Dedifferentiated amniotic fluid mesenchymal stem cell (primary cell): ENCODE measurements around the gene ARHGEF10L.

ENCODE experiments used
- DNase-seq: peaks from one replicate; pipeline ENCODE4 v3.0.0-alpha.2; 2016; ENCODE audit errors: extremely low spot score

The ARHGEF10L gene

GRCh38 chr1:17588048-17588871, 48.8 kb downstream of the ARHGEF10L start:
- no peak for DNase-seq

GRCh38 chr1:17591814-17592430, 52.4 kb downstream of the ARHGEF10L start:
- DNase-seq: no peak

DNA sequence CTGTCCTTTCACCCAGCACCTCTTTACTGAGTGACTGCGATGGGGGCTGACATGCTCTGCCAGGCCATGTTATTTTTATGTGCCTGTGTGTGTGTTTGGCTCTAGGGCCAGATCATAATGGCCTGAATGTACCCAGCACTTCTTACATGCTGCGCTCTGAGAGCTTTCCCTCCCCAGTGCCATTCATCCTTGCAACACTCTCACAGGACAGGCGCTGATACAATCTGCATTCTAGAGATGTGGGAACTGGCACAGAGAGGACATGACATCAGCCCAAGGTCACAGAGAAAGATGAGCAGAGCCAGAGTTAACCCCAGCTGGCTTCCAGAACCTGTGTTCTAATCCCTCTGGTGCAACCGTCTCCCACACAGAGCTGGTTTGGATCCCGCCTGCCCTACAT, 54.5 kb downstream of the ARHGEF10L start:
- DNase-seq: no peak

- no peak for DNase-seq
Measured at GRCh38 chr1:17594690-17595601, 55.4 kb downstream of the ARHGEF10L start.

DNA sequence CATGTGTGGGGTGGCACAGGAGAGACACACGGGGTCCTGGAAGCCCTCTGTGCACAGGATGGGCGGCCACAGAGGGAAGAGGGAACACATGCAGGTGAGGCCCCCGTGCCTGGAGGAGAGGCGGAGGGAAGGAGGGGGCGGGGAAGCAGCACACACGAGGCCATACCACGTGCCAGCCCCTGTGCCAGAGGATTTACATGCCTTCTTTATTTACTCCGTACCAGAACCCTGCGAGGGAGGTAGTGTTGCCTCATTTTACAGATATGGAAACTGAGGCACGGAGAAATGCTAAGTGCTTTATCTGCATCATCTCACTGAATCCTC, 56.1 kb downstream of the ARHGEF10L start:
- no peak for DNase-seq

DNA sequence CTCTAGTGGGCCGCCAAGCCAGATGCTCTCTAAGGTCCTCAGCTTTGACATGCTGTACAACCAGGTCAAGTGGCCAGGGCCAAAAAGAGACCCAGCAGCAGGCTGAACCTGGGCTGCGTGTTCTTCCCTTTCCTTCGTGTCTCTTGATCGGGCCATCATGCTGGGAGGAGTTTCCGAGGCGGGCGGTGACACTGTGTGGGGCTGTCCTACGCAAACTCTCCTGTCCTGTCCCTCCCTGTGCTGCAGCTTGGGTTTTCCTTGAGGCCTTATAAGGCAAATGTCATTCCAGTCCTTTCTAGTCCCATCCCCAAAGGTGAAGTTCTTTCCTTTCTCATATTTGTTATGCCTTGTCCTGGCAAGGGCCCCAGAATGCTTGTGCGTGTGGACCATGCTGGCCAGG, 56.7 kb downstream of the ARHGEF10L start:
- DNase-seq: no peak

GRCh38 chr1:17596651-17597509, 57.4 kb downstream of the ARHGEF10L start:
- no peak for DNase-seq

- DNase-seq: no peak
Measured at GRCh38 chr1:17597651-17598050, 58.2 kb downstream of the ARHGEF10L start.

DNA sequence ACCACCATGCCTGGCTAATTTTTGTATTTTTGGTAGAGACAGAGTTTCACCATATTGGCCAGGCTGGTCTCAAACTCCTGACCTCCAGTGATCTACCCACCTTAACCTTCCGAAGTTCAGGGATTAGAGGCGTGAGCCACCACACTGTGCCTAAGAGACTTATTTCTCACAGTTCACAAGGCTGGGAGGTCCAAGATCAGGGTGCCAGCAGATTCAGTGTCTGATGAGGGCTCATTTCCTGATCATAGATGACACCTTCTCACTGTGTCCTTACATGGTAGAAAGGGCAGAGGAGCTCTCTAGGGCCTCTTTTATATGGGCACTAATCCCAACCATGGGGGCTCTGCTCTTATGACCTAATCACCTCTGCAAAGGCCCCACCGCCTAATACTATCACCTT, 58.8 kb downstream of the ARHGEF10L start:
- no peak for DNase-seq

DNA sequence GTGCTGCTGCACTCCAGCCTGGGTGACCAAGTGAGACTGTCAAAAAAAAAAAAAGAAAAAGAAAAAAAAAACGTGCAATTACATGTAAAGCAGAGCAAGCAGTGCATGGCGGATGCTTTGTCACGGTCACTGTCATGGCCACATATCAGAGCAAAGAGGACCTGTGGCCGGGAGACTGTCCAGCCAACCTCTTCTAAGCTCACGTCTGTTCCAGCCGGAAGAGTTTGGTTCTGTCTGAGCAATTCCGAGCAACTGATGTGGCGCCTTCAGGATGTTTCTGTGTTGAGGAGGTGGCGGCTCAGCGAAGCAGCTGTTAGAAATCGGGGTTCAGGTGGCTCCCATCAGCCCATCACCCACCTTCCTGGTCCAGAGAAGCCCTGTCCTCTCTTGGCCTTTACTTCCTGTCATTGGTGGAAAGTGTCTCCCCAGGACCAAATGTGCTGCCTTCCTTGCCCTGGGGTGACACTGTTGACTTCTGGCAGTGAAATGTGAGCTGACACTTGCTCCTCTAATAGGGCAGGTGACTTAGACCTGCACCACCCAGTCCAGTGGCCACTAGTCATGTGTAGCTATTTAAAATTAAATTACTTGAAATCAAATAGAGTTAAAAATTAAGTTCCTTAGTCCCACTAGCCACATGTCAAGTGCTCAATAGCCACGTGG, 59.9 kb downstream of the ARHGEF10L start:
- no peak for DNase-seq

- DNase-seq: no peak
Measured at GRCh38 chr1:17599954-17600300, 60.4 kb downstream of the ARHGEF10L start.

- no peak for DNase-seq
Measured at GRCh38 chr1:17600321-17600720, 60.8 kb downstream of the ARHGEF10L start.

DNA sequence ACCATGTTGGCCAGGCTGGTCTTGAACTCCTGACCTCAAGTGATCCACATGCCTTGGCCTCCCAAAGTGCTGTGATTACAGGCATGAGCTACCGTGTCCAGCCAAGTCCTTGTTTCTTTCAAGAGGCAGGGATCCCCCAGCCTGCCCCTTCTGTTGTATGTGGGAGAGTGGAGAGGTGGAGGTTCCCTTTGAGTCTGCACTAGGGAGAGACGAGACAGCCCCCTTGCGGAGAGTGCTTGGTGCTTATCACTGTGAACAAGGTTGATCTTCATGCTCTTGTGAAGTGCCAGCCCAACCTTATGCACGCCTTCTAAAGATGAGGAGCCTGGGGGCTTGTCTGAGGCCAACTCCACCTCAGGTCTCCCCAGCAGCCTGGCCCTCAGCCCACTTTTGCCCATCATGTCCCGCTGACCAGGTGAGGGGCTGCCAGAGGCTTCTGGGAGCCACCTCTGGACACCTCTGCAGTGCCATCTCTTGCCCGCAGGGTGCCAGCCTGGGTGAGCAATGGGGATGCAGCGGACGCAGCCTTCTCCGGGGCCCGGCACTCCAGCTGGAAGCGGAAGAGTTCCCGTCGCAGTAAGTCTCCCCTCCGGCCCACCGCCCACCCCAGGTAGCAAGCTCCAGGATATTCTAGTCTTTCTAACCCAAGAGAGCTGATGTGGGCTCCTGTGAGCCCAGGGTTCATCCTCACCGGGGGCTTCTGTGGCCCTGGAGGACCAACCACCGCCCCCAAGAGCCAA, 62.3 kb downstream of the ARHGEF10L start:
- no peak for DNase-seq

- DNase-seq: no peak
Measured at GRCh38 chr1:17603091-17603841, 63.8 kb downstream of the ARHGEF10L start.

GRCh38 chr1:17605582-17606344, 66.3 kb downstream of the ARHGEF10L start:
- DNase-seq: no peak

GRCh38 chr1:17606826-17607440, 67.4 kb downstream of the ARHGEF10L start:
- DNase-seq: peak; percentile 72

- DNase-seq: no peak
Measured at GRCh38 chr1:17607644-17608581, 68.4 kb downstream of the ARHGEF10L start.
